HepG2 (cell line): ENCODE data around the gene RARA.

Experiments
- CBX5 ChIP-seq: sonication (generic); formaldehyde crosslinking; IDR thresholded peaks from 2 replicates; pipeline ENCODE4 v1.4.0; 2020; ENCODE audit warnings: missing genetic modification reagents, borderline replicate concordance
- CTCF ChIP-seq: sonication (generic); formaldehyde crosslinking; IDR thresholded peaks from 2 replicates; pipeline ENCODE4 v1.5.0; 2020; ENCODE audit warnings: mild to moderate bottlenecking, missing genetic modification reagents, moderate library complexity
- ELF1 ChIP-seq: sonication (generic); formaldehyde crosslinking; IDR thresholded peaks from 2 replicates; pipeline ENCODE4 v1.4.0; 2020; ENCODE audit warnings: missing genetic modification reagents
- FUBP1 ChIP-seq: sonication (generic); formaldehyde crosslinking; IDR thresholded peaks from 2 replicates; pipeline ENCODE4 v1.5.1; 2020; ENCODE audit warnings: missing genetic modification reagents, mild to moderate bottlenecking, borderline replicate concordance
- HNRNPL ChIP-seq: fragments of 200-400 bp; formaldehyde crosslinking; IDR thresholded peaks from 2 replicates; pipeline ENCODE4 v1.6.1; 2017; ENCODE audit warnings: mild to moderate bottlenecking, low read depth, low read length
- MAFF ChIP-seq: IDR thresholded peaks from 2 replicates; pipeline ENCODE4 v1.6.1; 2011; ENCODE audit warnings: low read depth, low read length, improper control_type of control experiment
- NFE2L1 ChIP-seq: sonication (generic); formaldehyde crosslinking; IDR thresholded peaks from 2 replicates; pipeline ENCODE4 v1.4.0; 2020; ENCODE audit warnings: missing genetic modification reagents, mild to moderate bottlenecking, borderline replicate concordance
- NR3C1 ChIP-seq: sonication (generic); formaldehyde crosslinking; IDR thresholded peaks from 2 replicates; pipeline ENCODE4 v1.4.0; 2020; ENCODE audit warnings: missing genetic modification reagents
- POLR2A ChIP-seq, 2 experiments: IDR thresholded peaks; 2 replicates each; pipeline ENCODE4 v1.6.1; 2011; ENCODE audit warnings: low read depth in 2 of 2, low read length in 2 of 2, mild to moderate bottlenecking in 1 of 2, moderate library complexity in 1 of 2; ENCODE audit not compliant: insufficient read depth in 1 of 2
- SALL1 ChIP-seq: sonication (generic); formaldehyde crosslinking; IDR thresholded peaks from 2 replicates; pipeline ENCODE4 v1.8.0; 2022; ENCODE audit warnings: mild to moderate bottlenecking, missing genetic modification reagents
- ZNF292 ChIP-seq: sonication (generic); formaldehyde crosslinking; IDR thresholded peaks from 2 replicates; pipeline ENCODE4 v1.8.1; 2022; ENCODE audit warnings: mild to moderate bottlenecking, low read depth, missing genetic modification reagents, borderline replicate concordance
- ZNF484 ChIP-seq: sonication (generic); formaldehyde crosslinking; IDR thresholded peaks from 2 replicates; pipeline ENCODE4 v1.5.1; 2020; ENCODE audit warnings: mild to moderate bottlenecking, low read depth, missing genetic modification reagents, borderline replicate concordance

- TF ChIP-seq HNRNPL (no peak), ZNF484 (no peak), CTCF (CRISPR knock-in tag) (no peak), SALL1 (CRISPR knock-in tag) (no peak), NFE2L1 (CRISPR knock-in tag) (no peak), MAFF (no peak), POLR2A (IDR thresholded peaks at IDR 0.05; ENCODE audit: insufficient read depth in 1 of 2, low read depth in 2 of 2, low read length in 2 of 2) (no peak), ELF1 (CRISPR knock-in tag) (no peak), NR3C1 (CRISPR knock-in tag) (no peak), FUBP1 (no peak), ZNF292 (no peak), CBX5 (CRISPR knock-in tag) (no peak)
These were observed 15.6 kb upstream of the RARA start for GRCh38 chr17:40293363-40293762.
